ENCODE results near the gene B3GNT5. TPM values are rescaled to one million over a fixed set of nuclear protein-coding genes. Genes with fewer than 3 reads are reported as not detected.

The B3GNT5 gene
- total RNA-seq, 2 donors from 2014 or later: 5.4 to 5.6 TPM

DNA sequence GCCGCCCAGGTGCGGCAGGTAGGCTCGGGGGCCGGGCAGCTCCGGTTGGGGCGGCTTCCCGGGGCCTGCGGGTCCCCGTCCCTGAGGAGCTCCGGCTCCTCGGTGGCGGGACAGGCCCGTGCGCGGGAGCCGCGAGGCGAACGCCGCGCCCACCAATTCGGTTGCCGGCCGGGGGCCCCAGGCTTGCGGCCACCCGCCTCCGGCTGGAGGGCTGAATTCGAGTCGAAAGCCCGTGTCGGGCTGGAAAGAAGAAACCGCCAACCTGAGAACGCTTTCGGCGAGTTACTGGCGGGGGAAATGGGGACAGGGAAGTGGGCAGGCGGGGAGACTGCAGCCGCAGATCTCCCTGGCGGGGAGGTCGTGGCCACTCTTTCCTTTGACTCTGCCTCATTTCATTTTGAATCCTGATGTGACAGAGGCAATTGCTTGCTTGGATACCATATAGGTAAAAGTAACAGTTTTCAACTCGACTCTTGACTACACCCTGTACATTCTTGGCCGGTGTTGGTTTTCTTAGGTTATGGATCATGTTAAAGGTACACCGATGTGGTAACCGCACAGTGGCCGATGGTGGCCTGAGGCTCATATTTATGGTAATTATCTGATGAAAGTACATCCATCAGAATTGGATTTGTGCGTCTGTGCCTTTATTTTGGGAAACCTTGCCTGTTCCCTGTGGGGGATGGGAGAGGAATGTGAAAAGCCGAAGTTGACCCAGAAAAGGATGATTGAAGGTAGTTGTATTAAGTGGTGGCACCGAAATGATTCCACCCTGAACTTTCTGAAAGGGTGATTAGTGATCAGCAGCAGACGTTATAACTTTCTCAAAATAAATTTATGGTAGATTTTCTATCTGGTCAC, 1.7 kb downstream of the B3GNT5 start:
- Histone ChIP-seq H3K9me3 (no peaks in the 10 kb centered on the region), H3K36me3 (replicated peaks in 1 of 2; ENCODE audit: insufficient read depth in 1 of 2, low read depth in 2 of 2) (no peaks in the 10 kb centered on the region), H3K27ac (peak overlapping the region; percentile 89 to 96 (median 91)), H3K27me3 (no peaks in the 10 kb centered on the region), H3K4me1 (peaks cover 21% of the 10 kb centered on the region), H3K4me3 (peak overlapping the region; percentile 50 to 70)
- ATAC-seq (peak; percentile 1), DNase-seq (peak in 3 of 4 donors; percentile 21 to 35 (median 23))
- intact Hi-C loops (cut with DNase I): no loop called here
- 6 to 11% methylated on average over 37 to 49 of the region's 49 CpGs for WGBS, 2 donors
- TF ChIP-seq, protein P1, sequence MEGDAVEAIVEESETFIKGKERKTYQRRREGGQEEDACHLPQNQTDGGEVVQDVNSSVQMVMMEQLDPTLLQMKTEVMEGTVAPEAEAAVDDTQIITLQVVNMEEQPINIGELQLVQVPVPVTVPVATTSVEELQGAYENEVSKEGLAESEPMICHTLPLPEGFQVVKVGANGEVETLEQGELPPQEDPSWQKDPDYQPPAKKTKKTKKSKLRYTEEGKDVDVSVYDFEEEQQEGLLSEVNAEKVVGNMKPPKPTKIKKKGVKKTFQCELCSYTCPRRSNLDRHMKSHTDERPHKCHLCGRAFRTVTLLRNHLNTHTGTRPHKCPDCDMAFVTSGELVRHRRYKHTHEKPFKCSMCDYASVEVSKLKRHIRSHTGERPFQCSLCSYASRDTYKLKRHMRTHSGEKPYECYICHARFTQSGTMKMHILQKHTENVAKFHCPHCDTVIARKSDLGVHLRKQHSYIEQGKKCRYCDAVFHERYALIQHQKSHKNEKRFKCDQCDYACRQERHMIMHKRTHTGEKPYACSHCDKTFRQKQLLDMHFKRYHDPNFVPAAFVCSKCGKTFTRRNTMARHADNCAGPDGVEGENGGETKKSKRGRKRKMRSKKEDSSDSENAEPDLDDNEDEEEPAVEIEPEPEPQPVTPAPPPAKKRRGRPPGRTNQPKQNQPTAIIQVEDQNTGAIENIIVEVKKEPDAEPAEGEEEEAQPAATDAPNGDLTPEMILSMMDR (IDR thresholded peaks at IDR 0.05): no peak
- TF ChIP-seq POLR2A (IDR thresholded peaks at IDR 0.05): peak in 1 of 3 donors; percentile 35

DNA sequence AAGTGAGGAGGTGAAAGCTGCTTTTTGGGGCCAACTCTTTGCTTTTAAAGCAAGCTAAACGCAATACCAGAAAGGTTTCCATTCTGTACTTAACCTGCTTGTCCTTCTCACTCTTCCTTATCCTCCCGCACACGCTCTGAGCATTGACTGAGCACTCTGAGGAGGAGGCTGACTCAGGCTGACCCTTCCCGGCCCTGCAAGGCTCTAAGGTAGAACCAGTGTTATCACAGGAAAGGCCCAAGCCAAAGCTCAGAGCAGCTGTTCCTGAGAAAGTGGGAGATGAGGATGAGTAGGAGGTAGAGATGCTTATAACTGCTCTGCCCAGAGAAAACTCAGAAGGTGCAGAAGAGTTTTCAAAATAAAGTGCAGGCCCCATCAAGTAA, 2.3 kb downstream of the B3GNT5 start:
- WGBS, 2 donors: 65 to 68% methylated on average over 4 of the region's 4 CpGs
- H3K27me3 ChIP-seq: no peaks in the 10 kb centered on the region
- H3K4me1 ChIP-seq: peaks cover 21% of the 10 kb centered on the region
- ATAC-seq (no peak), DNase-seq (peak in 1 of 4 donors; percentile 20)
- no peaks in the 10 kb centered on the region for H3K36me3 ChIP-seq (replicated peaks in 1 of 2; ENCODE audit: insufficient read depth in 1 of 2, low read depth in 2 of 2)
- H3K9me3 ChIP-seq: no peaks in the 10 kb centered on the region
- no peak for TF ChIP-seq POLR2A (IDR thresholded peaks at IDR 0.05)
- TF ChIP-seq, protein P1 (IDR thresholded peaks at IDR 0.05): no peak
- H3K27ac ChIP-seq: peak overlapping the region in 3 of 4 donors; percentile 90 to 96 (median 92)
- intact Hi-C loops (cut with DNase I): no loop called here
- no peak overlapping the region for H3K4me3 ChIP-seq

DNA sequence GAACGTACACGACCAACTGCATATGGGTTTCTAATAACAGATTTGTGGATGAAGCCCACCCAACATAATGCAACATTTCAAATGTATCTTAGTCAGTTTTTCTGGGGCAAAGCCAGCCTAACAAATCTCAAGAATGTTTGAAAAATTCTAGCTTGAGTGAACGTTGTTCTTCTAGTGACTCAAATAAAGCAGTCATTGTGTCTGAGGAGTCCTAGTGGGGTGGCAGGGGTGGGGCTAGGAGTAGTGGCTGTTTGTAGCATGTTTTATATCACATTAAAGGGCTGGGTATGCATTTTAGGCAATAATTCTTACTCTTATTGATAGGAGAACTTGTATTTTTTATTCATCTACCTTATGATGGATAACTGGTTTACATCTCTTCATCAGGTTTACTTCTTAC, 6.0 kb downstream of the B3GNT5 start:
- no peak for ATAC-seq

DNA sequence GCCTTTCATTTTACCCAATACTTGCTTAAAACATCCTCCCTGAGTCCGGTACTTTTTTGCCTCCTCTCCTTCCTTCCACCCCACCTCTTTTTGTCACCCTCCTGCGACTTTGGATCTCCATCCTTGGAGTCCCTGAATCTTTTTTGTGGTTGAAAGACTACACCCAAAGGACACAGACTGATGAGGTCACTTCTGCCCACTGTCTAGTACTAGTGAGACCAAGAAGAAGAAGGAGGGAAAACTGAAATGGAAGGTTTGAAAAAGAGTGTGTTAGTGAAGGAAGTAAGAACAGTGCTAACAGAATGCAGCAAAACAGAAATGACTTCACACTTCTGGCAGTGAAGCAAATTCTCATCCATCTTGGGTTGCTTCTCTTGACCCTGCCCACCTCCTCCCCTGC, 6.6 kb downstream of the B3GNT5 start:
- H3K4me3 ChIP-seq: no peak overlapping the region
- H3K4me1 ChIP-seq: peaks cover 21% of the 10 kb centered on the region
- intact Hi-C loops (cut with DNase I): no loop called here
- no peak for ATAC-seq
- DNase-seq: no peak
- H3K27ac ChIP-seq: peak overlapping the region in 2 of 4 donors; percentile 25 to 47
- WGBS, 2 donors: 76 to 82% methylated on average over 2 of the region's 2 CpGs
- no peak for TF ChIP-seq POLR2A (IDR thresholded peaks at IDR 0.05)
- TF ChIP-seq, protein P1 (IDR thresholded peaks at IDR 0.05): no peak
- H3K36me3 ChIP-seq (replicated peaks in 1 of 2; ENCODE audit: insufficient read depth in 1 of 2, low read depth in 2 of 2): no peaks in the 10 kb centered on the region
- H3K27me3 ChIP-seq: no peaks in the 10 kb centered on the region
- no peaks in the 10 kb centered on the region for H3K9me3 ChIP-seq

More for the DNA sequence above, 6.0 kb downstream of the B3GNT5 start:
- intact Hi-C loops (cut with DNase I): no loop called here
- no peak for DNase-seq
- Histone ChIP-seq H3K9me3 (no peaks in the 10 kb centered on the region), H3K36me3 (replicated peaks in 1 of 2; ENCODE audit: insufficient read depth in 1 of 2, low read depth in 2 of 2) (no peaks in the 10 kb centered on the region), H3K4me1 (peaks cover 21% of the 10 kb centered on the region), H3K27ac (peak overlapping the region in 1 of 4 donors; percentile 25), H3K4me3 (no peak overlapping the region), H3K27me3 (no peaks in the 10 kb centered on the region)
- WGBS, 2 donors: 77 to 81% methylated on average over 3 of the region's 3 CpGs
- TF ChIP-seq, protein P1 (IDR thresholded peaks at IDR 0.05): no peak
- no peak for TF ChIP-seq POLR2A (IDR thresholded peaks at IDR 0.05)

Measured in body of pancreas (tissue), 4 donors.